Neural progenitor cell (in vitro differentiated cells): ENCODE measurements around the gene TEP1. TPM values are rescaled to one million over a fixed set of nuclear protein-coding genes. Genes with fewer than 3 reads are reported as not detected.

Experiments used
- DNase-seq: peaks from one replicate; pipeline ENCODE4 v3.0.0-alpha.2; 2016; ENCODE audit warnings: low spot score
- H2AFZ ChIP-seq: fragments of 200-600 bp; sonication (generic); replicated peaks from 2 replicates; pipeline ENCODE4 v1.6.1; 2016; ENCODE audit warnings: antibody characterized with exemption
- H3F3A ChIP-seq: fragments of 200-600 bp; sonication (generic); 2 replicates; pipeline ENCODE4 v1.6.1; 2016; ENCODE audit warnings: antibody characterized with exemption, low read depth
- H3K27ac ChIP-seq: fragments of 200-600 bp; sonication (generic); 2 replicates; pipeline ENCODE4 v1.5.1; 2016; ENCODE audit warnings: mild to moderate bottlenecking
- H3K27me3 ChIP-seq: fragments of 200-600 bp; sonication (generic); 2 replicates; pipeline ENCODE4 v1.6.1; 2016; ENCODE audit warnings: mild to moderate bottlenecking, moderate library complexity
- H3K36me3 ChIP-seq: fragments of 200-600 bp; sonication (generic); 2 replicates; pipeline ENCODE4 v1.5.1; 2016
- H3K4me1 ChIP-seq: fragments of 200-600 bp; sonication (generic); 2 replicates; pipeline ENCODE4 v1.6.1; 2016; ENCODE audit warnings: mixed run types
- H3K4me2 ChIP-seq: fragments of 200-600 bp; sonication (generic); 2 replicates; pipeline ENCODE4 v1.6.1; 2016
- H3K4me3 ChIP-seq: fragments of 200-600 bp; sonication (generic); 2 replicates; pipeline ENCODE4 v1.5.1; 2016
- H3K79me2 ChIP-seq: fragments of 200-600 bp; sonication (generic); 2 replicates; pipeline ENCODE4 v1.6.1; 2016; ENCODE audit warnings: low read depth
- H3K9ac ChIP-seq: fragments of 200-600 bp; sonication (generic); 2 replicates; pipeline ENCODE4 v1.6.1; 2016
- H3K9me3 ChIP-seq: fragments of 200-600 bp; sonication (generic); 2 replicates; pipeline ENCODE4 v1.5.1; 2016; ENCODE audit warnings: low read depth
- H4K20me1 ChIP-seq: fragments of 200-600 bp; sonication (generic); 2 replicates; pipeline ENCODE4 v1.6.1; 2016; ENCODE audit warnings: low read depth
- H3K27ac Mint-ChIP-seq: 3 replicates; pipeline ENCODE4 v1.8.0; 2021; ENCODE audit warnings: mixed read lengths
- H3K27me3 Mint-ChIP-seq: 2 replicates; pipeline ENCODE4 v1.8.0; 2022; ENCODE audit warnings: low read depth, mild to moderate bottlenecking, inconsistent platforms, moderate library complexity, mixed read lengths; ENCODE audit not compliant: insufficient read depth
- H3K36me3 Mint-ChIP-seq: 3 replicates; pipeline ENCODE4 v1.8.0; 2021; ENCODE audit warnings: mixed read lengths
- H3K4me1 Mint-ChIP-seq: 3 replicates; pipeline ENCODE4 v1.8.0; 2021; ENCODE audit warnings: mixed read lengths
- H3K4me3 Mint-ChIP-seq: 3 replicates; pipeline ENCODE4 v1.8.0; 2021; ENCODE audit warnings: mild to moderate bottlenecking, moderate library complexity, mixed read lengths
- H3K9me3 Mint-ChIP-seq: 3 replicates; pipeline ENCODE4 v1.8.0; 2020; ENCODE audit warnings: mixed read lengths
- CTCF ChIP-seq: fragments of 200-600 bp; sonication (generic); IDR thresholded peaks from 2 replicates; pipeline ENCODE4 v1.5.1; 2017; ENCODE audit warnings: antibody characterized with exemption, mild to moderate bottlenecking
- EZH2 ChIP-seq: fragments of 200-600 bp; sonication (generic); IDR thresholded peaks from 2 replicates; pipeline ENCODE4 v1.6.1; 2017; ENCODE audit warnings: antibody characterized with exemption, mild to moderate bottlenecking, moderate library complexity
- EZH2phosphoT487 ChIP-seq: fragments of 200-600 bp; sonication (generic); IDR thresholded peaks from 2 replicates; pipeline ENCODE4 v1.6.1; 2017; ENCODE audit warnings: antibody characterized with exemption
- total RNA-seq: library from RNA; depleted of rRNA; stranded (reverse); fragments of >200 nt; gene quantifications from 2 replicates; pipeline ENCODE4 v1.2.3, GENCODE V29; 2015; ENCODE audit warnings: low replicate concordance

The TEP1 gene
- total RNA-seq, 1 donor from 2014 or later: 19.8 TPM

- no peaks in the 10 kb centered on the region for H3K4me1 Mint-ChIP-seq
- no peak overlapping the region for H3K4me2 ChIP-seq
Observed at GRCh38 chr14:20436363-20436755, 23.1 kb upstream of the TEP1 start.

GRCh38 chr14:20435582-20436362 lies 22.5 kb upstream of the TEP1 start, which contains the start of gene KLHL33:
KLHL33 (minus strand) TSS chr14:20436166; CDS start chr14:20435811, 355 bp downstream.
- TF ChIP-seq EZH2: no peak
- no peak for TF ChIP-seq CTCF
- TF ChIP-seq EZH2phosphoT487: no peak
- DNase-seq: no peak

More at GRCh38 chr14:20436363-20436755, 23.1 kb upstream of the TEP1 start:
- no peaks in the 10 kb centered on the region for H3K79me2 ChIP-seq
- no peaks in the 10 kb centered on the region for H3K27me3 ChIP-seq
- H3K4me3 ChIP-seq: no peak overlapping the region
- H3K9me3 Mint-ChIP-seq: no peaks in the 10 kb centered on the region
- no peak overlapping the region for H2AFZ ChIP-seq
- no peaks in the 10 kb centered on the region for H3K36me3 Mint-ChIP-seq
- H4K20me1 ChIP-seq: no peaks in the 10 kb centered on the region
- no peaks in the 10 kb centered on the region for H3F3A ChIP-seq
- TF ChIP-seq EZH2phosphoT487 (no peak), CTCF (no peak), EZH2 (no peak)
- no peaks in the 10 kb centered on the region for H3K9me3 ChIP-seq
- H3K27ac ChIP-seq: no peak overlapping the region
- H3K27ac Mint-ChIP-seq: no peak overlapping the region
- H3K27me3 Mint-ChIP-seq: peaks cover 7% of the 10 kb centered on the region
- H3K36me3 ChIP-seq: no peaks in the 10 kb centered on the region
- DNase-seq: no peak
- no peak overlapping the region for H3K4me3 Mint-ChIP-seq
- H3K4me1 ChIP-seq: no peaks in the 10 kb centered on the region
- H3K9ac ChIP-seq: no peak overlapping the region

DNA sequence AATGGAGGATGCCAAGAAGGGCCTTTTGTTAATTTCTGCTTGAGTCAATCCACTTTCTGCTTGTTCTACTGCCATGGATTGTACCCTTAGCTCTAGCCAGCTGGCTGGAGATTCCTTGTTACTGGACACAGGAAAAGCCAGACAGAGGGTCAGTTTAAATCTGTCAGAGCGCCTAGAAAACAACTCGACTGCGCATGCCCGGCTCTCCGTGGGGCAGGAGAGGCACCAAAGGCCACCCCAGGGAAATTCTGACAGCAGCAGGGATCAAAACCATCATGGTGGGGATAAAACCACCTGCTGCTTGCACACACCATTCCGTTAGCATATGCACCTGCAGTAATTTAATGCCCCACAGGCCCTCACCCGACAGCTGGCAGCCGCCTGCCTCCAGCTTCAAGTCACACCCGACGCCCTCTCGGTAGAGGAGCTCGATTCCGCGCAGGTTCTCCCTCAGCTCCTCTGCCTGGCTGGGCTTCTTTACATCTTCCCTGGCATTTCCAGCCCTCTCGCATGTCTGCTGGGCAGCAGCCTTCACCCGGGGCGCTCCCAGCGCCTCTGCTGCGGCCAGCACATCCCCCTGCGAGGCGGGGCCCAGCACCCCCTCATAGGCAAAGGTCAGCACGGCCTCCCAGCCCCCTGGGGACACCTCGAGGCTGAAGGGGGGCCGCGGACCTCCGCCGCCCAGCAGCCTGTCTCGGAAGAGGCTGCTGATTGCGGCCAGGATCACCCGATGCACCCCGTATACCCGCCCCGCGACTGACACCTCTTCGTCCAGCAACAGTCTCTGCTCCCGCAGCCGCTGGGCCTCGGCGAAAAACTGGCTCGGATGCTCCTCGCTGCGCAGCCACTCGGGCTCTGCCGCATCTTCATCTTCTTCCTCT lies 21.6 kb upstream of the TEP1 start:
- peak overlapping the region; percentile 26 for H2AFZ ChIP-seq
- no peaks in the 10 kb centered on the region for H3K4me1 Mint-ChIP-seq
- H3K4me3 Mint-ChIP-seq: no peak overlapping the region
- H4K20me1 ChIP-seq: no peaks in the 10 kb centered on the region
- no peaks in the 10 kb centered on the region for H3K36me3 Mint-ChIP-seq
- no peak overlapping the region for H3K27ac Mint-ChIP-seq
- no peaks in the 10 kb centered on the region for H3K9me3 ChIP-seq
- H3K27me3 Mint-ChIP-seq: peaks cover 5% of the 10 kb centered on the region
- H3K9me3 Mint-ChIP-seq: no peaks in the 10 kb centered on the region
- H3K27me3 ChIP-seq: no peaks in the 10 kb centered on the region
- no peaks in the 10 kb centered on the region for H3K4me1 ChIP-seq
- TF ChIP-seq EZH2phosphoT487 (no peak), EZH2 (no peak), CTCF (no peak)
- H3F3A ChIP-seq: no peaks in the 10 kb centered on the region
- H3K4me2 ChIP-seq: no peak overlapping the region
- H3K36me3 ChIP-seq: no peaks in the 10 kb centered on the region
- H3K27ac ChIP-seq: no peak overlapping the region
- no peak overlapping the region for H3K9ac ChIP-seq
- H3K79me2 ChIP-seq: no peaks in the 10 kb centered on the region
- no peak overlapping the region for H3K4me3 ChIP-seq
- DNase-seq: no peak

More at GRCh38 chr14:20435582-20436362, 22.5 kb upstream of the TEP1 start, which contains the start of gene KLHL33:
- Histone ChIP-seq H2AFZ (peak within 1 kb of the TSS; percentile 26), H3K4me2 (no peak within 1 kb of the TSS), H3K36me3 (no peaks in the 10 kb centered on the region), H3K4me1 (no peaks in the 10 kb centered on the region), H3K27me3 (no peaks in the 10 kb centered on the region), H3K27ac (no peak within 1 kb of the TSS), H3K9ac (no peak within 1 kb of the TSS), H3K79me2 (no peaks in the 10 kb centered on the region), H3F3A (no peaks in the 10 kb centered on the region), H4K20me1 (no peaks in the 10 kb centered on the region), H3K4me3 (no peak within 1 kb of the TSS), H3K9me3 (no peaks in the 10 kb centered on the region)
- no peaks in the 10 kb centered on the region for H3K36me3 Mint-ChIP-seq
- no peaks in the 10 kb centered on the region for H3K9me3 Mint-ChIP-seq
- H3K4me3 Mint-ChIP-seq: no peak within 1 kb of the TSS
- peaks cover 7% of the 10 kb centered on the region for H3K27me3 Mint-ChIP-seq
- no peak within 1 kb of the TSS for H3K27ac Mint-ChIP-seq
- H3K4me1 Mint-ChIP-seq: no peaks in the 10 kb centered on the region
